ENCODE measurements around the gene TFR2. TPM values are rescaled to one million over a fixed set of nuclear protein-coding genes. Genes with fewer than 3 reads are reported as not detected.
A peak's percentile ranks its signal among the peaks of the same experiment; 100 is the strongest.

The TFR2 gene
- total and polyA plus RNA-seq, 2 of the 13 experiments (the other 11 are each of a cell fraction or from before 2014, with no cell fraction given): 36.9 to 64.2 TPM

- Histone ChIP-seq H3K4me2 (ENCODE audit: low read depth, low read length) (no peak overlapping the region), H3K9me3 (ENCODE audit: low read length) (no peaks in the 10 kb centered on the region), H3K27me3 (ENCODE audit: control insufficient read depth in 1 of 2, insufficient read depth in 2 of 2, low read length in 2 of 2) (no peaks in the 10 kb centered on the region), H3K4me1 (ENCODE audit: insufficient read depth, low read length) (peaks cover 32% of the 10 kb centered on the region), H3K4me3 (replicated peaks in 1 of 3; ENCODE audit: insufficient read depth in 1 of 3, low read depth in 2 of 3, low read length in 3 of 3) (no peak overlapping the region), H4K20me1 (ENCODE audit: insufficient read depth, low read length) (peaks cover 8% of the 10 kb centered on the region; the same call in 1 of the 2 replicates), H2AFZ (ENCODE audit: low read length) (no peak overlapping the region), H3K36me3 (replicated peaks in 1 of 2; ENCODE audit: control insufficient read depth in 1 of 2, insufficient read depth in 2 of 2, low read length in 2 of 2) (peaks cover 34 to 50% of the 10 kb centered on the region in 2 experiments), H3K9ac (ENCODE audit: insufficient read depth, low read depth, low read length) (no peak overlapping the region), H3K27ac (ENCODE audit: extremely low read length, insufficient read depth, low read length) (peak overlapping the region; percentile 27), H3K79me2 (ENCODE audit: insufficient read depth, low read length) (peaks cover under 1% of the 10 kb centered on the region)
- no peak for DNase-seq (ENCODE audit: low spot score)
- BruUV-seq (replicated peaks): TSS peak; percentile 40
- no peak for ATAC-seq
- no peak for FAIRE-seq
- intact Hi-C loops (cut with micrococcal nuclease; ENCODE audit: unreplicated experiment) (no loop called here), in situ Hi-C loops (cut with HindIII; ENCODE audit: extremely low pct_ligation_motif_present, low pct_unique_long_range_greater_than_20kb) (no loop called here)
- TF ChIP-seq POLR2G (IDR thresholded peaks at IDR 0.05; ENCODE audit: low read depth, low read length) (0 out of 2 replicates have a peak, but pooled peaks have one; percentile 16), ZNF510 (CRISPR knock-in tag; IDR thresholded peaks at IDR 0.05; ENCODE audit: low read depth) (no peak), SNRNP70 (IDR thresholded peaks at IDR 0.05; ENCODE audit: low read depth, low read length) (no peak), ZNF740 (CRISPR knock-in tag; IDR thresholded peaks at IDR 0.05) (0 out of 2 replicates have a peak, but pooled peaks have one; percentile 27)
- 93% methylated on average over 13 of the region's 13 CpGs for WGBS (ENCODE audit: low lambda C conversion rate)
- POLR2A ChIA-PET: interaction anchor here (0.7 to 2.1 kb wide), 9 partner anchors 10 to 194 kb away, joined by 3 to 9 read pairs (median 4); partner anchors contain the start of genes FBXO24, GIGYF1, LRCH4 and MOSPD3
- CTCF ChIA-PET (ENCODE audit: low intra/inter-chr PET ratio, low total read pairs): no interaction called here
These were observed 38.7 kb upstream of the TFR2 start for GRCh38 chr7:100679927-100680575.

- ChIA-PET CTCF (ENCODE audit: low intra/inter-chr PET ratio, low total read pairs) (no interaction called here), POLR2A (interaction anchor here (1.0 to 2.1 kb wide), 6 partner anchors 11 to 111 kb away, joined by 3 to 9 read pairs (median 4); partner anchors contain the start of genes FBXO24, GIGYF1, LRCH4 and MOSPD3)
- H2AFZ ChIP-seq (ENCODE audit: low read length): no peak overlapping the region
- H3K4me2 ChIP-seq (ENCODE audit: low read depth, low read length): no peak overlapping the region
- intact Hi-C loops (cut with micrococcal nuclease; ENCODE audit: unreplicated experiment): no loop called here
- no peak overlapping the region for H3K4me3 ChIP-seq (replicated peaks in 1 of 3; ENCODE audit: insufficient read depth in 1 of 3, low read depth in 2 of 3, low read length in 3 of 3)
- in situ Hi-C loops (cut with HindIII; ENCODE audit: extremely low pct_ligation_motif_present, low pct_unique_long_range_greater_than_20kb): no loop called here
- FAIRE-seq: no peak
- peak; percentile 12; the same call in 2 of the 3 replicates for ATAC-seq
- peaks cover 8% of the 10 kb centered on the region for H3K79me2 ChIP-seq (ENCODE audit: insufficient read depth, low read length)
- H3K9ac ChIP-seq (ENCODE audit: insufficient read depth, low read depth, low read length): no peak overlapping the region
- H3K4me1 ChIP-seq (ENCODE audit: insufficient read depth, low read length): peaks cover 32% of the 10 kb centered on the region
- H3K27ac ChIP-seq (ENCODE audit: extremely low read length, insufficient read depth, low read length): peak overlapping the region; percentile 27
- H3K36me3 ChIP-seq (replicated peaks in 1 of 2; ENCODE audit: control insufficient read depth in 1 of 2, insufficient read depth in 2 of 2, low read length in 2 of 2): peaks cover 28 to 44% of the 10 kb centered on the region in 2 experiments
- no peaks in the 10 kb centered on the region for H3K9me3 ChIP-seq (ENCODE audit: low read length)
- DNase-seq (ENCODE audit: low spot score): no peak
- 76% methylated on average over 12 of the region's 13 CpGs for WGBS (ENCODE audit: low lambda C conversion rate)
- peaks cover 8% of the 10 kb centered on the region; the same call in 1 of the 2 replicates for H4K20me1 ChIP-seq (ENCODE audit: insufficient read depth, low read length)
- BruUV-seq (replicated peaks): no TSS peak
- H3K27me3 ChIP-seq (ENCODE audit: control insufficient read depth in 1 of 2, insufficient read depth in 2 of 2, low read length in 2 of 2): no peaks in the 10 kb centered on the region
- TF ChIP-seq HNRNPK (IDR thresholded peaks at IDR 0.05; ENCODE audit: low read depth, low read length, poor library complexity, severe bottlenecking) (peak; percentile 6), ZBTB38 (CRISPR knock-in tag; IDR thresholded peaks at IDR 0.05) (no peak), AKAP8 (CRISPR knock-in tag; IDR thresholded peaks at IDR 0.05) (peak; percentile 29; the same call in 1 of the 2 replicates), ZNF460 (CRISPR knock-in tag; IDR thresholded peaks at IDR 0.05; ENCODE audit: borderline replicate concordance) (no peak), IKZF1 (IDR thresholded peaks at IDR 0.05) (no peak), TOE1 (CRISPR knock-in tag; IDR thresholded peaks at IDR 0.05) (no peak), KDM4B (CRISPR knock-in tag; IDR thresholded peaks at IDR 0.05) (no peak), ZNF775 (CRISPR knock-in tag; IDR thresholded peaks at IDR 0.05; ENCODE audit: borderline replicate concordance) (no peak), ZNF597 (CRISPR knock-in tag; IDR thresholded peaks at IDR 0.05) (no peak), KAT7 (CRISPR knock-in tag; IDR thresholded peaks at IDR 0.05; ENCODE audit: borderline replicate concordance) (no peak), MAZ (IDR thresholded peaks at IDR 0.05; ENCODE audit: borderline replicate concordance, low read depth, low read length) (no peak), MAZ (CRISPR knock-in tag; IDR thresholded peaks at IDR 0.05; ENCODE audit: low read depth) (no peak)
These were observed 38.0 kb upstream of the TFR2 start for GRCh38 chr7:100679129-100679926.
